ENCODE results near the gene ADRB1. TPM values are rescaled to one million over a fixed set of nuclear protein-coding genes. Genes with fewer than 3 reads are reported as not detected.

The ADRB1 gene
- total and polyA plus RNA-seq, 2 experiments from 2014 or later, result 0.23 to 0.24 TPM

DNA sequence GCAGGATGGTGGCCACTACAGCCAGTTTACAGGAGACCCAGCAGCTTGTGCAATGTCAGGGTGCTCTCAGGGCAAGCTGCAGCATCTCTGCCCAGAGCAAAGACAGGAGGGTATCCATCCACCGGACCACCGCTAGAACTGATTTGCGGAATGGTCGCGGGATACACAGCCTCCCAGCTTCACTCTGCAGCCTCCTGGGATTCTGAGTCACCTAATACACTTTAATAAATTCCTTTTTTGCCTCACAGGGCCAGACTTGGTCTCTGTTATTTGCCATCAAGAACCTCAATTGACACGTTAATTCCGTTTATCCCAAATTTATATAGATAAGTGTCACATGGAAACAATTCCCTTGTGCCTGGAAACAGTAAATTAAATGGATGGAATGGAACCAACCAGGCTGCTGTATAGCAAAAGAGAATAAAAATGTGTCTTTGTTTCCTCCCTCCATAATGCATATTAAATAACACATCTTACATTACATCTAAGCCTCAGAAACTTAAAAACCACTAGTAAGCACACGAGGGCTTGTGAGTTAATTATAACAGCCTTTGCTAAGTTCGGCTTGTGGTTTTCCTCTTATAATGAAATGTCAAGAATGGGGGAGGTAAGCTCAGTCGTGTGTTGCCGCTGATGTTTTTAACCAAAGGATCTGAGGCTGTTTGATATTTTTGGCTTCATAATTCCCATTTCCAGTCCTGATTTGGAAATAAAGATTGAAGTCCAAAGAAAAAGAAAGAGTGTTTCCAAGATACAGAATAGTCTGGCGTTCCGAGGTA is 52.1 kb downstream of the ADRB1 start:
- Histone ChIP-seq H3K27me3 (ENCODE audit: insufficient read depth) (peaks cover 8% of the 10 kb centered on the region), H4K20me1 (replicated peaks; ENCODE audit: insufficient read depth) (no peaks in the 10 kb centered on the region), H3K27ac (ENCODE audit: low read depth) (no peak overlapping the region), H3K4me3 (no peak overlapping the region), H3K4me2 (no peak overlapping the region), H3K36me3 (ENCODE audit: insufficient read depth) (no peaks in the 10 kb centered on the region), H3K4me1 (ENCODE audit: insufficient read depth) (no peaks in the 10 kb centered on the region), H2AFZ (no peak overlapping the region), H3K79me2 (replicated peaks; ENCODE audit: insufficient read depth) (no peaks in the 10 kb centered on the region), H3F3A (replicated peaks; ENCODE audit: low read depth) (no peaks in the 10 kb centered on the region), H3K9me2 (ENCODE audit: insufficient read depth) (no peaks in the 10 kb centered on the region)
- Mint-ChIP-seq H3K4me1 (peaks cover 8% of the 10 kb centered on the region), H3K36me3 (ENCODE audit: low read depth) (no peaks in the 10 kb centered on the region; the same call in 2 of the 3 replicates), H3K27ac (no peak overlapping the region), H3K27me3 (ENCODE audit: insufficient read depth, low read depth, poor library complexity) (peaks cover 18% of the 10 kb centered on the region), H3K4me3 (no peak overlapping the region), H3K9me3 (no peaks in the 10 kb centered on the region; the same call in 2 of the 3 replicates)
- ATAC-seq, result no peak
- DNase-seq (ENCODE audit: low spot score), result no peak
- TF ChIP-seq, protein P1, sequence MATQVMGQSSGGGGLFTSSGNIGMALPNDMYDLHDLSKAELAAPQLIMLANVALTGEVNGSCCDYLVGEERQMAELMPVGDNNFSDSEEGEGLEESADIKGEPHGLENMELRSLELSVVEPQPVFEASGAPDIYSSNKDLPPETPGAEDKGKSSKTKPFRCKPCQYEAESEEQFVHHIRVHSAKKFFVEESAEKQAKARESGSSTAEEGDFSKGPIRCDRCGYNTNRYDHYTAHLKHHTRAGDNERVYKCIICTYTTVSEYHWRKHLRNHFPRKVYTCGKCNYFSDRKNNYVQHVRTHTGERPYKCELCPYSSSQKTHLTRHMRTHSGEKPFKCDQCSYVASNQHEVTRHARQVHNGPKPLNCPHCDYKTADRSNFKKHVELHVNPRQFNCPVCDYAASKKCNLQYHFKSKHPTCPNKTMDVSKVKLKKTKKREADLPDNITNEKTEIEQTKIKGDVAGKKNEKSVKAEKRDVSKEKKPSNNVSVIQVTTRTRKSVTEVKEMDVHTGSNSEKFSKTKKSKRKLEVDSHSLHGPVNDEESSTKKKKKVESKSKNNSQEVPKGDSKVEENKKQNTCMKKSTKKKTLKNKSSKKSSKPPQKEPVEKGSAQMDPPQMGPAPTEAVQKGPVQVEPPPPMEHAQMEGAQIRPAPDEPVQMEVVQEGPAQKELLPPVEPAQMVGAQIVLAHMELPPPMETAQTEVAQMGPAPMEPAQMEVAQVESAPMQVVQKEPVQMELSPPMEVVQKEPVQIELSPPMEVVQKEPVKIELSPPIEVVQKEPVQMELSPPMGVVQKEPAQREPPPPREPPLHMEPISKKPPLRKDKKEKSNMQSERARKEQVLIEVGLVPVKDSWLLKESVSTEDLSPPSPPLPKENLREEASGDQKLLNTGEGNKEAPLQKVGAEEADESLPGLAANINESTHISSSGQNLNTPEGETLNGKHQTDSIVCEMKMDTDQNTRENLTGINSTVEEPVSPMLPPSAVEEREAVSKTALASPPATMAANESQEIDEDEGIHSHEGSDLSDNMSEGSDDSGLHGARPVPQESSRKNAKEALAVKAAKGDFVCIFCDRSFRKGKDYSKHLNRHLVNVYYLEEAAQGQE (IDR thresholded peaks at IDR 0.05; ENCODE audit: unreplicated experiment), result no peak
- no peak for TF ChIP-seq ZNF114 (CRISPR knock-in tag; IDR thresholded peaks at IDR 0.05)
- no peak for TF ChIP-seq POLR2AphosphoS5 (IDR thresholded peaks at IDR 0.05; ENCODE audit: low read depth)
- TF ChIP-seq CREB1 (CRISPR knock-in tag; IDR thresholded peaks at IDR 0.05; ENCODE audit: low read depth), result no peak
- no peak for TF ChIP-seq EZH2phosphoT487 (IDR thresholded peaks at IDR 0.05; ENCODE audit: unreplicated experiment)
- no peak for TF ChIP-seq NANOG (IDR thresholded peaks at IDR 0.05; ENCODE audit: borderline replicate concordance)
- TF ChIP-seq STAT1 (IDR thresholded peaks at IDR 0.05; ENCODE audit: unreplicated experiment), result no peak
- TF ChIP-seq, protein P2, sequence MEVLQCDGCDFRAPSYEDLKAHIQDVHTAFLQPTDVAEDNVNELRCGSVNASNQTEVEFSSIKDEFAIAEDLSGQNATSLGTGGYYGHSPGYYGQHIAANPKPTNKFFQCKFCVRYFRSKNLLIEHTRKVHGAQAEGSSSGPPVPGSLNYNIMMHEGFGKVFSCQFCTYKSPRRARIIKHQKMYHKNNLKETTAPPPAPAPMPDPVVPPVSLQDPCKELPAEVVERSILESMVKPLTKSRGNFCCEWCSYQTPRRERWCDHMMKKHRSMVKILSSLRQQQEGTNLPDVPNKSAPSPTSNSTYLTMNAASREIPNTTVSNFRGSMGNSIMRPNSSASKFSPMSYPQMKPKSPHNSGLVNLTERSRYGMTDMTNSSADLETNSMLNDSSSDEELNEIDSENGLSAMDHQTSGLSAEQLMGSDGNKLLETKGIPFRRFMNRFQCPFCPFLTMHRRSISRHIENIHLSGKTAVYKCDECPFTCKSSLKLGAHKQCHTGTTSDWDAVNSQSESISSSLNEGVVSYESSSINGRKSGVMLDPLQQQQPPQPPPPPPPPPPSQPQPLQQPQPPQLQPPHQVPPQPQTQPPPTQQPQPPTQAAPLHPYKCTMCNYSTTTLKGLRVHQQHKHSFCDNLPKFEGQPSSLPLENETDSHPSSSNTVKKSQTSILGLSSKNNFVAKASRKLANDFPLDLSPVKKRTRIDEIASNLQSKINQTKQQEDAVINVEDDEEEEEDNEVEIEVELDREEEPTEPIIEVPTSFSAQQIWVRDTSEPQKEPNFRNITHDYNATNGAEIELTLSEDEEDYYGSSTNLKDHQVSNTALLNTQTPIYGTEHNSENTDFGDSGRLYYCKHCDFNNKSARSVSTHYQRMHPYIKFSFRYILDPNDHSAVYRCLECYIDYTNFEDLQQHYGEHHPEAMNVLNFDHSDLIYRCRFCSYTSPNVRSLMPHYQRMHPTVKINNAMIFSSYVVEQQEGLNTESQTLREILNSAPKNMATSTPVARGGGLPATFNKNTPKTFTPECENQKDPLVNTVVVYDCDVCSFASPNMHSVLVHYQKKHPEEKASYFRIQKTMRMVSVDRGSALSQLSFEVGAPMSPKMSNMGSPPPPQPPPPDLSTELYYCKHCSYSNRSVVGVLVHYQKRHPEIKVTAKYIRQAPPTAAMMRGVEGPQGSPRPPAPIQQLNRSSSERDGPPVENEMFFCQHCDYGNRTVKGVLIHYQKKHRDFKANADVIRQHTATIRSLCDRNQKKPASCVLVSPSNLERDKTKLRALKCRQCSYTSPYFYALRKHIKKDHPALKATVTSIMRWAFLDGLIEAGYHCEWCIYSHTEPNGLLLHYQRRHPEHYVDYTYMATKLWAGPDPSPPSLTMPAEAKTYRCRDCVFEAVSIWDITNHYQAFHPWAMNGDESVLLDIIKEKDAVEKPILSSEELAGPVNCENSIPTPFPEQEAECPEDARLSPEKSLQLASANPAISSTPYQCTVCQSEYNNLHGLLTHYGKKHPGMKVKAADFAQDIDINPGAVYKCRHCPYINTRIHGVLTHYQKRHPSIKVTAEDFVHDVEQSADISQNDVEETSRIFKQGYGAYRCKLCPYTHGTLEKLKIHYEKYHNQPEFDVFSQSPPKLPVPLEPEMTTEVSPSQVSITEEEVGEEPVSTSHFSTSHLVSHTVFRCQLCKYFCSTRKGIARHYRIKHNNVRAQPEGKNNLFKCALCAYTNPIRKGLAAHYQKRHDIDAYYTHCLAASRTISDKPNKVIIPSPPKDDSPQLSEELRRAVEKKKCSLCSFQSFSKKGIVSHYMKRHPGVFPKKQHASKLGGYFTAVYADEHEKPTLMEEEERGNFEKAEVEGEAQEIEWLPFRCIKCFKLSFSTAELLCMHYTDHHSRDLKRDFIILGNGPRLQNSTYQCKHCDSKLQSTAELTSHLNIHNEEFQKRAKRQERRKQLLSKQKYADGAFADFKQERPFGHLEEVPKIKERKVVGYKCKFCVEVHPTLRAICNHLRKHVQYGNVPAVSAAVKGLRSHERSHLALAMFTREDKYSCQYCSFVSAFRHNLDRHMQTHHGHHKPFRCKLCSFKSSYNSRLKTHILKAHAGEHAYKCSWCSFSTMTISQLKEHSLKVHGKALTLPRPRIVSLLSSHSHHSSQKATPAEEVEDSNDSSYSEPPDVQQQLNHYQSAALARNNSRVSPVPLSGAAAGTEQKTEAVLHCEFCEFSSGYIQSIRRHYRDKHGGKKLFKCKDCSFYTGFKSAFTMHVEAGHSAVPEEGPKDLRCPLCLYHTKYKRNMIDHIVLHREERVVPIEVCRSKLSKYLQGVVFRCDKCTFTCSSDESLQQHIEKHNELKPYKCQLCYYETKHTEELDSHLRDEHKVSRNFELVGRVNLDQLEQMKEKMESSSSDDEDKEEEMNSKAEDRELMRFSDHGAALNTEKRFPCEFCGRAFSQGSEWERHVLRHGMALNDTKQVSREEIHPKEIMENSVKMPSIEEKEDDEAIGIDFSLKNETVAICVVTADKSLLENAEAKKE (CRISPR knock-in tag; IDR thresholded peaks at IDR 0.05), result no peak

Other genes with a start within 250 kb of the ADRB1 start
- 13.5 and 13.8 TPM in 2 replicates for gene DCLRE1A, start 189.8 kb upstream of the ADRB1 start, total RNA-seq (2014; rRNA removed; shearing (Covaris generic))
- gene DCLRE1A, start 189.8 kb upstream of the ADRB1 start, polyA plus RNA-seq (2016; fragmentation: Nextera tagmentation; extraction: Ambion mirVana), result 4.3 and 6.1 TPM in 2 replicates
- 20.2 and 28.1 TPM in 2 replicates for gene NHLRC2, start 189.2 kb upstream of the ADRB1 start, total RNA-seq (2014; rRNA removed; shearing (Covaris generic))
- 13.0 and 15.5 TPM in 2 replicates for gene NHLRC2, start 189.2 kb upstream of the ADRB1 start, polyA plus RNA-seq (2016; fragmentation: Nextera tagmentation; extraction: Ambion mirVana)
- gene CCDC186, start 130.3 kb downstream of the ADRB1 start, total RNA-seq (2014; rRNA removed; shearing (Covaris generic)), result 23.5 and 24.2 TPM in 2 replicates
- 32.6 and 50.7 TPM in 2 replicates for gene CCDC186, start 130.3 kb downstream of the ADRB1 start, polyA plus RNA-seq (2016; fragmentation: Nextera tagmentation; extraction: Ambion mirVana)
- 1.5 and 1.7 TPM in 2 replicates for gene TDRD1, start 135.5 kb downstream of the ADRB1 start, total RNA-seq (2014; rRNA removed; shearing (Covaris generic))
- gene TDRD1, start 135.5 kb downstream of the ADRB1 start, polyA plus RNA-seq (2016; fragmentation: Nextera tagmentation; extraction: Ambion mirVana), result 0.52 and 0.64 TPM in 2 replicates
- 2.0 and 3.7 TPM in 2 replicates for gene VWA2, start 195.4 kb downstream of the ADRB1 start, total RNA-seq (2014; rRNA removed; shearing (Covaris generic))
- 0.35 and 0.48 TPM in 2 replicates for gene VWA2, start 195.4 kb downstream of the ADRB1 start, polyA plus RNA-seq (2016; fragmentation: Nextera tagmentation; extraction: Ambion mirVana)